A673 (cell line): ENCODE results near the gene GUCY1A1. TPM values are rescaled to one million over a fixed set of nuclear protein-coding genes. Genes with fewer than 3 reads are reported as not detected.

ENCODE experiments used
- BruUV-seq: library from RNA; stranded (reverse); fragments of 400-500 nt; replicated peaks from 2 replicates; lab custom pipeline; 2021; lab: Mats Ljungman, UMichigan
- CTCF ChIA-PET: fragments of 300-600 bp; sonication (Branson Sonifier 250); formaldehyde crosslinking; loops from one replicate; lab custom pipeline; 2022; ENCODE audit warnings: antibody characterized with exemption; lab: Charles Lee
- POLR2A ChIA-PET: fragments of 300-600 bp; sonication (Branson Sonifier 250); formaldehyde crosslinking; loops from one replicate; lab custom pipeline; 2022; ENCODE audit warnings: antibody characterized with exemption; ENCODE audit not compliant: low non-redundant PET; lab: Charles Lee
- DNase-seq: peaks from one replicate; pipeline ENCODE4 v3.0.0-alpha.2; 2015; ENCODE audit warnings: low spot score
- H3K27ac ChIP-seq: fragments of 200-600 bp; sonication (generic); 2 replicates; pipeline ENCODE4 v1.5.1; 2016; ENCODE audit warnings: mixed run types, low read depth, mild to moderate bottlenecking, mixed read lengths, antibody characterized with exemption, low read length; ENCODE audit not compliant: poor library complexity, severe bottlenecking
- H3K27me3 ChIP-seq: fragments of 200-600 bp; sonication (generic); replicated peaks from 2 replicates; pipeline ENCODE4 v1.6.1; 2017; ENCODE audit warnings: mixed run types, low read depth, mild to moderate bottlenecking, mixed read lengths, antibody characterized with exemption, low read length; ENCODE audit not compliant: insufficient read depth, poor library complexity
- H3K36me3 ChIP-seq: fragments of 200-600 bp; sonication (generic); 2 replicates; pipeline ENCODE4 v1.6.1; 2016; ENCODE audit warnings: mixed run types, mild to moderate bottlenecking, mixed read lengths, antibody characterized with exemption, low read length; ENCODE audit not compliant: insufficient read depth, poor library complexity, severe bottlenecking
- H3K4me1 ChIP-seq: fragments of 200-600 bp; sonication (generic); 2 replicates; pipeline ENCODE4 v1.6.1; 2017; ENCODE audit warnings: mixed run types, mild to moderate bottlenecking, mixed read lengths, antibody characterized with exemption, low read length; ENCODE audit not compliant: insufficient read depth, poor library complexity, severe bottlenecking
- H3K4me3 ChIP-seq: fragments of 200-600 bp; sonication (generic); 2 replicates; pipeline ENCODE4 v1.5.1; 2016; ENCODE audit warnings: low read depth, mixed run types, mild to moderate bottlenecking, mixed read lengths, low read length; ENCODE audit not compliant: poor library complexity, severe bottlenecking
- H3K9me3 ChIP-seq: fragments of 200-600 bp; sonication (generic); 2 replicates; pipeline ENCODE4 v1.6.1; 2016; ENCODE audit warnings: mixed run types, low read depth, mild to moderate bottlenecking, mixed read lengths, antibody characterized with exemption, low read length; ENCODE audit not compliant: poor library complexity, severe bottlenecking
- CTCF ChIP-seq: fragments of 300-800, 200-600 bp; sonication (generic); conservative IDR thresholded peaks from 2 replicates; pipeline ENCODE4 v1.5.1; 2017; ENCODE audit warnings: low read depth, mild to moderate bottlenecking, antibody characterized with exemption, low read length, moderate library complexity, mixed read lengths
- EZH2 ChIP-seq: fragments of 200-600 bp; sonication (generic); IDR thresholded peaks from 2 replicates; pipeline ENCODE4 v1.6.1; 2017; ENCODE audit warnings: borderline replicate concordance, low read depth, mild to moderate bottlenecking, mixed read lengths, antibody characterized with exemption, low read length; ENCODE audit not compliant: poor library complexity, severe bottlenecking
- intact Hi-C: fragments of 100-400 bp; cut with micrococcal nuclease; formaldehyde crosslinking; loops from one replicate; pipeline ENCODE4 v1.10.0; 2022; ENCODE audit not compliant: unreplicated experiment
- total RNA-seq: library from RNA; stranded (reverse); gene quantifications from 2 replicates; pipeline ENCODE4 v1.2.3, GENCODE V29; 2021

The GUCY1A1 gene
- total RNA-seq, 1 experiment from 2014 or later: 0.37 TPM

- CTCF ChIA-PET: no interaction called here
Observed at GRCh38 chr4:155781249-155781831, 114.7 kb downstream of the GUCY1A1 start.

More at GRCh38 chr4:155781249-155781831, 114.7 kb downstream of the GUCY1A1 start:
- POLR2A ChIA-PET: no interaction called here
- no peaks in the 10 kb centered on the region for H3K4me1 ChIP-seq
- intact Hi-C loops: loop anchor here (10.0 kb wide), 1 partner anchor 797 kb away; no protein-coding TSS in a partner anchor
- no TSS peak for BruUV-seq
- H3K27ac ChIP-seq: no peak overlapping the region
- TF ChIP-seq CTCF (no peak), EZH2 (no peak)
- H3K27me3 ChIP-seq: no peaks in the 10 kb centered on the region
- DNase-seq: no peak
- no peaks in the 10 kb centered on the region for H3K9me3 ChIP-seq
- no peaks in the 10 kb centered on the region for H3K36me3 ChIP-seq
- no peak overlapping the region for H3K4me3 ChIP-seq

Other genes with a start within 250 kb of the GUCY1A1 start
- gene GUCY1B1, start 92.2 kb downstream of the GUCY1A1 start, total RNA-seq: not detected in 2 replicates
- gene ASIC5, start 199.4 kb downstream of the GUCY1A1 start, total RNA-seq: not detected in 2 replicates
- gene TDO2, start 236.8 kb downstream of the GUCY1A1 start, total RNA-seq: 0.70 and 1.0 TPM in 2 replicates